Activated T-cell treated with anti-CD3 and anti-CD28 coated beads for 24 hours (primary cell): ENCODE data around the gene TFCP2.

ENCODE experiments used
- DNase-seq: peaks from one replicate; pipeline ENCODE4 v3.0.0-alpha.2; 2020; ENCODE audit warnings: low read depth

TFCP2 gene

DNA sequence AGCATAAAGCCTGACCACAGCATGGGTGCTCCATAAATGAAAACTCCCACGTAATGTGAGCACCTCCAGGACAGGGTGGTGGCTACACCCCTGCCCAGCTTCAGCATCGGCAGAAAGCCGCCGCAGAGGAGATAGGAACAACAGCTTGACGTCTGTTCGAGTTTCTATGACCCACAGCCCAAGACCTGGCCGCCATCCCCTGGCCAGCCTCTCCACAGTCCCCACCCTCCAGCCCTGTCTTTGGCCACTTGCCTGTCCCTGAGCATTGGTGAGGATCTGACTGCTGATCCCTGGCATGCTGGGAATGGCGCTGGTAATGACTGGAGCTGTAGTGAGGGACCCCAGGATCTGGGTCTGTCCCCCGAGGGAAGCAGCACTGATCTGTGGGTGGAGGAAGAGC lies 23.6 kb upstream of the TFCP2 start:
- no peak for DNase-seq

DNA sequence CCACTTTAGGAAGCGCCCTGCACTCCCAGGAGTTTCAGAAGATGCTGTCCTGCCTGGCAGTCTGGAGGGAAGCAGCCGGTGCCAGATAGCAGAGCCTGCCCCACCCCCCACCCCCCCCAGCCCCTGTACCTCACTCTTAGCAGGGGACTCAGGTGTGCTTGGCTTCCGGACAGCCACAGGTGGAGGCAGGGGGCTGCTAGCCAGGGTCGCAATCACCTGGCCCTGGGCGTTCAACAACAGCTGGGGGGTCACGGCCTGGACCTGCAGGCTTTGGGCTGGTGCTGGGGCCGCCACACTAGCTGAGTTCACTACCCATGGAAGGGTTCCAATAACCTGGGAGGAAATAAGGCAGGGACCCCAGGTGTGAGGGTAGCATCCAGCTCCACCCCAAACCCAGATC lies 22.9 kb upstream of the TFCP2 start:
- no peak for DNase-seq

DNA sequence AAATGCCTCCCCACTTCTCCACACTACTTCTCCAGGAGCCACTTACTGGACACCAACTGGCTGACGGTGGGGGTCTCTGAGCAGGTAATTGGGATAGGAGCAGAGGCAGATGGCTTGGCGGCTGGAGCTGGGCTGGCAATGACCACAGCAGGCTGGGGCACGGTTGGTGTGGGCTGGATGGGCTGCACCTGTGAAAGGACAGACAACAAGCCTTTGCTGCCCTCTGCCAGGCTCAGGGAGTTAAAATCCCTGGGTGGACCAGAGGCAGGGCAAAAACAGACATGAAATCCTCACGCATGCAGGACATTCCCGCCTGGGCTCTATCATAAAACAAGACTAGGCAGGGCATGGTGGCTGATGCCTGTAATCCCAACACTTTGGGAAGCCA lies 19.3 kb upstream of the TFCP2 start:
- no peak for DNase-seq

DNA sequence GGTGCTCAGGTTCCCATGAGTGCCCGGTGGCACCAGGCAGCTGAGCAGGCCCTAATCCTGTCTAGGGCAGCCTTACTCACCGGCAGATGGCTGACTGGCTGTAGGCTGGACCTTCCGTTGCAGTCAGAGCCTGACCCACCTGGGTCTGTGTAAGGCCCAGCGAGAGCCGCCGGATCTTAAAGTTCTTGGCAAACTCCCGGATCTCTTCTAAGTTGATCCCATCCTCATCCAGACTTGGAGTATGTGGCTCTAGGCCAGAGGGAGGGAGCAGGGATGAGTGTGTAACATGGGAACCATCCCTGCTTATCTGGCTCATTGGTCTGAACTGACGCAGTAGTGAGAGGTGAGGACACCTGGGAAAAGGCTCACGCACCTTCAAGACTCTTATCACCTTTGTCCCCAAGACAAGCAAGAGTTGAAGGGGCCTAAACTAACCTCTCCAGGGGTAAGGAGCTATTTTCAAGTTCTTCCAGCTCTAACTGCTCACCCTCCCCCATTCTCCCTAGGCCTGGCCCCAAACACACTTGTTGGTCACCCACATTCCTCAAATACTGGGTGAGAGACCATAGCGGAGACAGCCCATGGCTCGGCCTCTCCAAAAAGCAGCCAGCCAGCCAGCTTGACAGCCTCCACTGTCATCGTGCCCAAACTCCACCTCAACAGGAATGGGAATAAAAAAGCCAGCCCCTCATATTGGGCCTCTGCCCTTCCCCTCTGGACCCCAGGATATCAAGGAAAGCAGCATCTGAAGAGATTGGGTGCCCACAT lies 18.8 kb upstream of the TFCP2 start:
- no peak for DNase-seq

DNA sequence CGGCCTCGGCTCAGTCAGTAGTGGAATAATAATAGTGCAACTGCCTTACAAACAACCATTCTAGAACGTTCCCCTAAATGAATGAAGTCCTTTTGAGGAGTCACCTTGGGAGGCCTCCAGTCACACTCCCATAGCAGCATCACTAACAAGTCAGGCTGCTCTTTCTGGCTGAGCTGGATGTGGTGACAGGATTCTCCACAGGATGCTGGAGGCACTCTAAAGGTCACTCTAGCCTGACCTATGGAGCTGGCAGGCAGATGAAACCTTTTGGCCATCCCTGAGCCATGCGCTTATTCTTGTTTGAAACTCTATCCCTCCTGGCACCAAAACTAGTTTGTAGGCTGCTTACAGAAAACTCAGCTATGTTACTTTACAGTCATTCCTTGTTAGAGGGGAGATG lies 17.9 kb upstream of the TFCP2 start:
- no peak for DNase-seq

DNA sequence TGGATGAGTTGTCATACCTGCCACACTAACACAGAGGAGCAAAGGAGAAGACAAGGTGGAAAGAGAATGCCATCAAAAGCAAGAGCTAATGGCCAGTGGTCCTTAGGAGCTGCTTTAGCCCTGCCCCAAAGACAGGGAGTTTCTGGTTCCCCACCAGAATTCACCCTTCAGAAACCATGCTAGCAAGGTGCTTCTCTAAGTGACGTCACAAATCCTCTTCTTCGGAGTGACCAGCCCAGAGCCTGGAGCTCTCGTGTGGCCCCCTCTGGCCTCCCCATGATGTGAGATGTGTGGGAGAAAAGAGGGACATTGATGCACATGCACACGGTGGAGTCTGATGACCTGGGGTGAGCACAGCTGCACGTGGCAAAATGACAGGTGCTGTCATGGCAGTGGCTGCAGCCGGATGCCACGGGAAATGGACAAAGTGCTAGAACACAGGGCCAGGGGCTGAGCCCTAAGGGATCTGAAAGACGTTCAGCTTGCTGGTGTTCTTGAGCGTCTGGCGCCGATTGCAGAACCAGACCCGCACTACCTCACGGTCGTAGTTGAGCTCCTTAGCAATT lies 16.9 kb upstream of the TFCP2 start:
- no peak for DNase-seq

DNA sequence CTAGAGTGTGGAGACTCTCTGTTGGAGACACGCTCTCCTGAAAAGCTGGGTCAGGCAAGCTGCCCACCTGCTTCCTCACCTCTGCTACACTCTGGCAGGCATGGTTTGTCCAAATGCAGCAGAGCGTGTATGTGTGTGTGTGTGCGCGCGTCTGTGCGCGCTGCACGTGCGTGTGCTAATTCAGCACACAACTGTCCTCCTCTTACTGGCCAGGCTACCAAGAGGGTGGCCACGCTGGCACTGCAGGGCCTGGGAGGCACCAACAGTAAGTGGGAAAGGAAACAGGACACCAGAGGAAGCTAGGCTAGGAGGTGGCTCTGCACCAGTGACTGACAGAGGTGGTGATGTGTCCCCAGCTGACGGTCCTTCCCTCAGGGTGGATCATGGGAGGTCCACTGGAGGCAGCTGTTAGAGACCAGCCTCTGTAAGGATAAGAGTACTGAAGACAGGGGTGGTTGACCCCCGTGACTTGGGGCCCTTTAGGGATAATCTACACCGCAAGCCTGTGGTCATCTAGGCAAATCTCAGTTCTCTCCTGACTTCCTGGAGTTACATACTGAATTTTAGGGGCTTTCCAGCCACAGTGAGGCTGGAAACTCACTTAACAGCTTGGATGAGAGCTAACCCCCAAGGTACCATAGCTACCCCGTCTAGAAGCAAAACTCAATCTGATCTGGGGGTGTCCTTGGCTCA lies 15.6 kb upstream of the TFCP2 start:
- no peak for DNase-seq

DNA sequence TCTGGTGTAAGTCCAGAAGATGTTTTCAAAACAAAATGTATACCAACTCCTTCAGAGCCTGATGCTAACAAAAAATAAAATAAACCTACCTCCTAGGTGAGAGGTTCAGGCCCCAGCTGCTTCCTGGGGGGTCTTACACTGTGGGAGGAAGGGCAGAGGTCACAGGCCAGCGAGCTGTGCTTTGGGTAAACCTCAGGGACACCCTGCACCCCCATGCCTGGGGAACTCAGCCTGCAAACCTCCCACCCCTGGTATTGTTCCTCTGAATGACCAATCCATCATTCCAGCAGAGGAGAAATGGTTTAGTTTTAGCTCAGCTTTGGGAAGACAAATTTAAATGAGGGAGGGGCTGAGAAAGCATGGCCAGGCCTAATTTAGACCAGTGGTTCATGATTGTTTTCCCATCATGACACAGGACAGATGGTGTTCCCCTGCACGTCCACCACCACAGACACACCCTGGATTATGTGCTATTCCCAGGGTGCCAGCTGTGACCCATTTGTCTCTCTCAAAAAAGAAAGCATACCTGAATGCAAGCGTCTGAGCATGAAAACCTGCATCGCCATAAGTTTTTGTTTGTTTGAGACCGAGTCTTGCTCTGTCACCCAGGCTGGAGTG lies 14.5 kb upstream of the TFCP2 start:
- DNase-seq: no peak

DNA sequence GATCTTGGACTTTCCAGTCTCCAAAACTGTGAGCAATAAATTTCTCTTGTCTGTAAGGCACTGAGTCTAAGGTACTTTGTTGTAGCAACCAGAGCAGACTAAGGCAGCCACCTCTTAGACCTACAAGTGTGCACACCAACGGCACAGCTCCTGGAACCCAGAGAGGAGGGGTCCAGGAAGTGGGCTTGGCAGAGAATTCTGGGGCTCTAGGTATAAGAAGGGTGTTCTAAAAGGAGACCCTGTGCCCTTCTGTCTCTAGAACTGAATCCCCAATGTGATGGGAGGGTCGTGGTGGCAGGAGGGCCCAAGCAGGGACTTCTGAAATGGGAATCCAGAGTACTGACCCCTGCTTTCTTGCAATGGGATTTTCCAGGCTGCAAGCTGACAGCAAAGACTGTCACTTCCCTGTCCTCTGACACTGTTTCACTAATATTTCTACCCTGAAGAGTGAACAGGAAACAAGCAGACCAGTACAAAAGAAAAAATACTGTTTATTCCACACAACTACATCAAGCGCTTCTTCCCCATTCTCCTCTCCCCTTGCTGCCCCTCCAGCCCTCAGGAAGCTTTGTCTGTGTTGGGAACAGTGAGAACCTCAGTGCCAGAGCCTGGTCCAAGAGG lies 13.6 kb upstream of the TFCP2 start:
- DNase-seq: no peak

DNA sequence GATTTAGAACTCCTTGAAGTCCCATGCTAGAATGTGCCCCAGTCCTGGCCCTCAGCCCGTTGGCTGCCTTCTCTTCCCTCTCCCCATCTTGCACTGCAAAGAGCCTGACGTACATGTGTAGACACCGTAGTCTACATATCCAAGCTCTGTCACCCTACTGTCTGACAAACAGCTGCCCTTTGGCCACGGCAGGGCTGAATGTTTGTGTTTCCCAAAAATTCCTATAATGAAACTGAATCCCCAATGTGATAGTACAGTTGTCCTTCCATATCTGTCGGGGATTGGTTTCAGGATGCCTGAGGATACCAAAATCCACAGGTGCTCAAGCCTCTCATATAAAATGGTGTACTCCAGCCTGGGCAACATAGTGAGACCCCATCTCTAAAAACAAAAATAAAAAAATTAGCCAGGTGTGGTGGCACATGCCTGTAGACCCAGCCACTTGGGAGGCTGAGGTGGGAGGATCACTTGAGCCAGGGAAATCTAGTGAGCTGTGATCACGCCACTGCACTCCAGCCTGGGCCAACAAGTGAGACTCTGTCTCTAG lies 12.3 kb upstream of the TFCP2 start:
- no peak for DNase-seq

DNA sequence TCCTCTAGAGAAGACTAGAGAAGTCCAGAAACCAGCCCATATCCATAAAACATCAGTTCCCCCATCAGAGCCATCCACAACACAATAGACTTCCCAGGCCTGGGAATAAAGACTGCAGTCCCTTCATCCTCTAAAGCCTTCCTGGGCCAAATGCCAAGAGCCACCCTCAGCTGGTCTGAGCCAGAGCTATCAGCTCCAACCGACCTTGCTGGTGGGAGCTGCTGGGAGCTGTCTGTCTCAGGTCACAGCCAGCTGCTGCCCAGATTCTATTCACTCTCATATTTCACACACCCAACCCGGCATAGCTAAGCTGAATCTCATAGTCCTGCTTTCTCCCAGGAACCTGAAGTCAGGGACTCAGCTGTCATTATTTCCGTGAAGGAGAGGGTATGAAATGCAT lies 10.9 kb upstream of the TFCP2 start:
- DNase-seq: no peak

DNA sequence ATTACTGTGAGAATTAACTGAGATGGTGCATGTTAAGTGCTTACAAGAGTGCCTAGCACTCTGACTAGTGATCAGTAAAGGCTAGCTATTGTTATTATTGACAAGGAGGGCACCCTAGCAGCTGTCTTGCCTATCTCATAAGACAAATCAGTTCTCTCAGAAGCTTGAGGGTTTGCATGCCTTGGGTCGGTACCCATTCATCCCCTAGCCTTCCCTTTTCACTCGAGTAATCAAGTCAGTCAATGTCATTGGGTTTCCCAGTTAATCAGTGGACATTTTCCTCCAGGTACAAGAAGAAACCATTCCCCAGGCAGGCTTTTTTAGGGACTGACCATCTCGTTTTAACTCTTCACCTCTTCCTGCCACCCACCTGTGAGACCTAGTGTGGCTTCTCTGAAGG lies 10.4 kb upstream of the TFCP2 start:
- DNase-seq: no peak

DNA sequence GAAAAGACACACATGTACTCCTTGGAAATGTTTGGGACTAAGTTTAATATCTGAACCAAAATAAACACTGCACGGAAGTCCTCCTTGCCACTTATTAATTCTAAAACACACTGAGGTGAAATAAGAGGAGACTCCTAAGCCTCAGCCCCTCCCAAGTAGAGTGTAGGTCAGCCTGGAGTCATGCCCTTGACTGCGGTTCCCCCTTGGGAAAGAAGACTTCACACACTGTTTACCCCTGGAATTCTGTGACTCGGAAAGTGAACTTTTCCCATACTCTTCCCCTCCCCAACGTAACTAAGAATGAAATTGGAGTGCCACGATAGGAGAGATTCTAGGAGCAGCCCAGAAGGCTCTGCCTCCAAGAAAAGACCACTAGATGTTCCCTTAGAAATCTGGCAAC lies 8.6 kb upstream of the TFCP2 start:
- no peak for DNase-seq

DNA sequence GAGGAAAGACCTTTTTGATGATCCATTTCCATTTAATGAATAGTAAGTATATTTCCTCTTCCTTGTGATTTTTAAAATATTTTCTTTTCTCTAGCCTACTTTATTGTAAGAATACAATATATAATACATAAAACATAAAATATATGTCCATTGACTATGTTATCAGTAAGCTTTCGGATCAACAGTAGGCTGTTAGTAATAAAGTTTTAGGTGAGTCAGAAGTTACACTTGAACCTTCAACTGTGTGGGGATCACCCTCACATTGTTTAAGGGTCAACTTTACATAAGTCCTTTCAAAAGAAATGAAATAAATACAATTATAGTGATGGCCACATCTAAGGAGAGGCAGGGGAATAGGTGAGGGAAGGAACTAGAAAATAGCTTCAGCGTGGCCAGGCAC lies 5.0 kb upstream of the TFCP2 start:
- no peak for DNase-seq

DNA sequence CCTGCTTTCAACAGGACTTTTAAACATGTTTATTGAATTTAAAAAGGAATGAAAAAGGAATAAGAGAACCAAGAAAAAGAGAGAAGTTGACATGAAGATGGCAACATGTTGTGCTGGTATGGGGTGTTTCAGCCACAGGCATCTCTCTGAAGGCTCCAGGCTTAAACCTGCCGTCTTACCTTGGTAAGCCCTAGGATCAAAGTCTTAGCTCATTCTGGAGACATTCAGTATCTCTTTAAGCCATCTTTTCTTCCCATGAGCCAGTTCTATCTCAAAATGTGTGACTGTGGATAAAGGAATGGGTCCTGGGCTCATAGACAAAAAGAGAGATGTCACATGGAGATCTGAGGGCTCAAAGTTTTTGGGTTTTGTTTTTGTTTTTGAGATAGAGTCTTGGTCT lies 1.6 kb upstream of the TFCP2 start:
- DNase-seq: no peak

DNA sequence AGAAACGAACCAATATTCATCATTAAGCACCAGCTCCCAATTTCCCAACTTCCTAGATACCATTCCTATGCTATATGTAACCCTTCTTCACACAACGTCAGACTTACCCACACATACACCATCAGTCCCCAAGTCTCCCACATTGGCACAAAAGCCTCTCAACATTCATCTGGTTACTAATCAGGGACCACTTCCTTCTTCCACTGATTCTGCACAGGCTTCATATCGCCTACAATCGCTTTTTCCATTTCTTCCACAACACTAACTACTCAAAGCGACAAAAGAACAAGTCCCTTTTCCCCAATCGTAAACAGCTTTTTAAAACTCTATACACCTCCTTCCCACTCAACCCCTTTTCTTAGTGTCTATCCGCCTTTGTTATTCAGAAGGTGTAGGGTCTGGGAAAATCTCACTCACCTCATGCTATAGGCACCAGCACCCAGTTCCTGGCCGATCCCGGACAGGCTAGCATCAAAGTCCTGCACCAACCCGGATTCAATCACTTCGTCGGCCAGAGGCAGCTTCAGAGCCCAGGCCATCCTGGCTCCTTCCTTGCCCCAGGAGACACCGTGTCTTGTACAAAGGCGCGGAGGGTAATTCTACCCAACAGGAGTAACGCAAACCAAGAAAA lies 936 bp downstream of the TFCP2 start:
- no peak for DNase-seq

DNA sequence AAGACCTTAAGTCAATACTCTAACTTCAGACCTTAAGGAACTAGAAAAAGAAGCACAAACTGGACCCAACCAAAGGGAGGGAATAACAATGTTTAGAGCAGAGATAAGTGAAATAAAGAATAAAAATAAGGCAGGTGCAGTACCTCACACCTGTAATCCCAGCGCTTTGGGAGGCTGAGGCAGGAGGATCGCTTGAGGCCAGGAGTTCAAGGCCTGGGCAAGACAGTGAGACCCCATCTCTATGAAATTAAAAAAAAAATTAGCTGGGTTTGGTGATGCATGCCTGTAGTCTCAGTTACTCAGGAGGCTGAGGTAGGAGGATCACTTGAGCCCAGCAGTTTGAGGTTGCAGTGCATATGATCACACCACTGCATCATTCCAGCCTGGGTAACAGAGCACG lies 9.1 kb downstream of the TFCP2 start:
- DNase-seq: no peak

DNA sequence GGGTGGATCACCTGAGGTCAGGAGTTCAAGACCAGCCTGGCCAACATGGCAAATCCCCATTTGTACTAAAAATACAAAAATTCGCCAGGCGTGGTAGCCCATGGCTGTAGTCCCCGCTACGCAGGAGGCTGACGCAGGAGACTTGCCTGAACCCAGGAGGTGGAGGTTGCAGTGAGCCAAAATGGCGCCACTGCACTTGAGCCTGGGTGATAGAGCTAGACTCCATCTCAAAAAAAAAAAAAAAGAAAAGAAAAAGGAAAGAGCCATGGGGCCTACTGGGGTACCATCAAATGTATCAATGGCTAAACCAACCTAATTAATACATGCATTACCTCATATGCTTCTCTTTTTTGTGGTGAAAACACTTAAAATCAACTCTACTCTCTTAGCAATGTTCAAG lies 10.7 kb downstream of the TFCP2 start:
- DNase-seq: no peak

DNA sequence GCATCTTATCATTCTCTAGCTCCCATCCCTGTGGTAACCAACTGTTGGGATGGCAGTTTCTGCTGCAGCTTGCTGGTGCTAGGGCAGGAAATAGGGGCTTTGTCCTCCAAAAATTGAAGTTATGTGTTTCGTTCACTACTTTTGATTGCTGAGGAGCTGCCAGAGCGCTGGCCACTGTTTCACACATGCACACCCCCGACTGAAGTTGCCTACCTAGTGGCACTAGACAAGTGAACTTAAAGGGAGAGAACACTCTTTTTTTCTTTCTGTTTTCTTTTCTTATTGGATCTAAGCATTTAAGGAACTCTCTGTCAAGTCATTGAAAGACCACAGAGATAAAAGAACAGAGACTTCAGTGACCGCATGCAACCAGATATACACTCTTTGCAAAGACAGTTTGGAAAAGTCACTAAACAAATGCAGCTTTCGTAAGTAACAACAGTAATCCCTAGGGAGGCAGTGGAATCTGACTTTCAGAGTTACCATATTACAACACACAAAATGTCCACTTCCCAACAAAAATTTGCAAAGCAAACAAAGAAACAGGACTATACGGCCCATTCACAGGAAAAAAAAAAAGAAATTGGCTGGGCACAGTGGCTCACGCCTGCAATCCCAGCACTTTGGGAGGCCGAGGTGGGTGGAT lies 12.0 kb downstream of the TFCP2 start:
- DNase-seq: no peak

DNA sequence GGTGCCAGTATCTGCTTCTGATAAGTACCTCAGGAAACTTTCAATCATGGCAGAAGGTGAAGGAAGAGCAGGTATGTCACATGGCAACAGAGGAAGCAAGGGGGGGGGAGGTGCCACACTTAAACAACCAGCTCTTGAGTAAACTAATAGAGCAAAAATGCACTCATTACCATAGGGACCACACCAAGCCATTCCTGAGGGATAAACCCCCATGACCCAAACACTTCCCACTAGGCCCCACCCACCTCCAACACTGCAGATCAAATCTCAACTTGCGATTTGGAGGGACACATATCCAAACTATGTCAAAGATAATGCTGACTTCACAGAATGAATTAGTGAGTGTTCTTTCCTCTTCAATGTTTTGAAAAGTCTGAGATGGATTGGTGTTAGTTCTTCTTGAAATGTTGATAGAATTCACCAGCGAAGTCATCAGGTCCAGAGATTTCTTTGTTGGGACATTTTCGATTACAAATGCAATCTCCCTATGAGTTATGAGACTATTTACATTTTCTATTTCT lies 16.6 kb downstream of the TFCP2 start:
- no peak for DNase-seq

DNA sequence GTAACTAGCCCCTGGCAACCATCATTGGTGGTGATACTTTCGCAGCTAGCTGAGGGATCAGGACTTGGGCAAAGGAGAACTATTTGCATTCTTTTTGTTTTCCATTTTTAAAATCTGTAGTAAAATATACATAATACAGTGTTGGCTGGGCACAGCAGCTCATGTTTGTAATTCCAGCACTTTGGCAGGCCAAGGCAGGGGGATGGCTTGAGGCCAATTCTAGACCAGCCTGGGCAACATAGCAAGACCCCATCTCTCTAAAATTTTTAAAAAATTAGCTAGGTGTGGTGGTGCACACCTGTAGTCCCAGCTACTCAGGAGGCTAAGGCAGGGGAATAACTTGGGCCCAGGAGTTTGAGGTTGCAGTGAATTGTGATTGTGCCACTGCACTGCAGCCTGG lies 20.0 kb downstream of the TFCP2 start:
- DNase-seq: no peak
